ENCODE data around the gene CFAP73.

- TF ChIP-seq CTCF (IDR thresholded peaks at IDR 0.05) (no peak), POLR2A (IDR thresholded peaks at IDR 0.05) (no peak)
These were observed 45.5 kb downstream of the CFAP73 start for GRCh38 chr12:113194971-113195391.
